Prostate gland (tissue), 2 donors: ENCODE measurements around the gene TIMM10B. TPM values are rescaled to one million over a fixed set of nuclear protein-coding genes. Genes with fewer than 3 reads are reported as not detected.

Experiments
- DNase-seq: peaks from one replicate; pipeline ENCODE4 v3.0.0-alpha.2; 2019; ENCODE audit warnings: low spot score
- H3K27ac ChIP-seq, 2 donors: fragments of 200-600 bp; sonication (generic); 2 replicates each; pipeline ENCODE4 v1.5.1; 2017 to 2019
- H3K27me3 ChIP-seq: fragments of 200-600 bp; sonication (generic); replicated peaks from 2 replicates; pipeline ENCODE4 v1.5.1; 2019; ENCODE audit not compliant: insufficient read depth
- H3K36me3 ChIP-seq, 2 donors: fragments of 200-600 bp; sonication (generic); 1 replicate in 1 of 2; 2 replicates in 1 of 2; pipeline versions ENCODE4 v1.5.1 to v1.8.1; 2017 to 2019
- H3K4me1 ChIP-seq: fragments of 200-600 bp; sonication (generic); replicated peaks from 2 replicates; pipeline ENCODE4 v1.5.1; 2019
- H3K4me3 ChIP-seq, 2 donors: fragments of 200-600 bp; sonication (generic); 2 replicates each; pipeline ENCODE4 v1.5.1; 2017 to 2019
- H3K9me3 ChIP-seq: fragments of 200-600 bp; sonication (generic); 2 replicates; pipeline ENCODE4 v1.5.1; 2017
- POLR2A ChIP-seq: fragments of 450-650 bp; IDR thresholded peaks from one replicate; pipeline ENCODE4 v1.6.1; 2016; ENCODE audit warnings: antibody characterized with exemption, mild to moderate bottlenecking
- POLR2AphosphoS5 ChIP-seq: sonication (generic); formaldehyde crosslinking; IDR thresholded peaks from one replicate; pipeline ENCODE4 v1.6.1; 2017; ENCODE audit warnings: antibody characterized with exemption
- WGBS: methylation state at CpG from one replicate; pipeline ENCODE4 v1.1.5; 2018; 5-methylcytosine and 5-hydroxymethylcytosine counted together
- intact Hi-C: fragments of 100-400 bp; cut with DNase I; formaldehyde crosslinking; loops from one replicate; pipeline ENCODE4 v1.14.2; 2022
- total RNA-seq, 2 donors: library from RNA; depleted of rRNA; stranded (reverse); fragments of >200 nt; gene quantifications; one replicate each; pipeline ENCODE4 v1.1.0, GENCODE V29; 2016
- TF ChIP-seq, protein P1 (sequence below), 4 experiments: fragments of 200-600 bp in 2 of 4; fragments of 450-650 bp in 2 of 4; sonication (generic) in 2 of 4; IDR thresholded peaks; 1 replicate in 3 of 4; 2 replicates in 1 of 4; pipeline ENCODE4 v1.5.1; 2016 to 2019; ENCODE audit warnings: antibody characterized with exemption in 4 of 4, mild to moderate bottlenecking in 2 of 4, moderate library complexity in 2 of 4

TIMM10B gene
- total RNA-seq, 2 donors from 2014 or later, result 29.4 to 35.6 TPM

DNA sequence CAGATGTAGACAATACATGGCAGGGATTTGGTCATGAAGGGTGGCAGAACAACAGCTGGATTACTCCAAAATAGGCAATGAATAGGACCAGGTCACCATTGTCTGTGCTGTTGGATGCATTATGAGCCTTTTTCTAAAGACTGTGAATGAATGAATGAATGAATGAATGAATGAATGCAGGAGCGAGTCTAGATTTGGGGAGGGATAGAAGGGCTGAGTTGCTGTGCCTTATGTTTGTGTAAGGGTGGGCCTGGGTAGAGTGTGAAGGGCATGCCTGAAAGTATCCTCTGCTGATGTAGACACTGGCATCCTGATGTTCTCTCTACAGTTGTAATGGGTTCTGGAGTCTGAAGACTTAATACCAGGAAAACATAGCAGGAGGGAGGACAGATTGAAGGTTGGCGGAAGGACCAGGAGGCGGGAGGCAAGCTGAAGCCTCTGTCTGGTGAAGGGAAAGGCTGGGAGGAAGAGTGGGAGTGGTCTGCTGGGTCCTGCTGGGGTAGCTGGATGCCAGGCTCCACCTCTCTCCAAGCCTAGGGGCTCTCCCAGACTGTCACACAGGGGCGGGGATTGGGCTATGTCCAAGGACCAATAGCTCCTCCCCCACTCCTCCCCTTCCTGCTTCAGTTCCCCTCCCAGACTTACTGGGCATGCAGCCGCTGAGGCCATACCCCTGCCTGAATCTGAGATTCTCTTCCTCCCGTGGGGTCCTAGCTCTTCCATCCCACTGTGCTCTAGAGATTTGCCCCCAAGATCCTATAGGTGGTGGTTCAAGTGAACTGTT, 12.4 kb upstream of the TIMM10B start:
- Histone ChIP-seq H3K4me1 (peaks cover 7% of the 10 kb centered on the region), H3K4me3 (no peak overlapping the region), H3K36me3 (no peaks in the 10 kb centered on the region), H3K27ac (no peak overlapping the region), H3K27me3 (no peaks in the 10 kb centered on the region), H3K9me3 (no peaks in the 10 kb centered on the region)
- TF ChIP-seq POLR2A (peak; percentile 23), POLR2AphosphoS5 (peak; percentile 32)
- TF ChIP-seq, protein P1, sequence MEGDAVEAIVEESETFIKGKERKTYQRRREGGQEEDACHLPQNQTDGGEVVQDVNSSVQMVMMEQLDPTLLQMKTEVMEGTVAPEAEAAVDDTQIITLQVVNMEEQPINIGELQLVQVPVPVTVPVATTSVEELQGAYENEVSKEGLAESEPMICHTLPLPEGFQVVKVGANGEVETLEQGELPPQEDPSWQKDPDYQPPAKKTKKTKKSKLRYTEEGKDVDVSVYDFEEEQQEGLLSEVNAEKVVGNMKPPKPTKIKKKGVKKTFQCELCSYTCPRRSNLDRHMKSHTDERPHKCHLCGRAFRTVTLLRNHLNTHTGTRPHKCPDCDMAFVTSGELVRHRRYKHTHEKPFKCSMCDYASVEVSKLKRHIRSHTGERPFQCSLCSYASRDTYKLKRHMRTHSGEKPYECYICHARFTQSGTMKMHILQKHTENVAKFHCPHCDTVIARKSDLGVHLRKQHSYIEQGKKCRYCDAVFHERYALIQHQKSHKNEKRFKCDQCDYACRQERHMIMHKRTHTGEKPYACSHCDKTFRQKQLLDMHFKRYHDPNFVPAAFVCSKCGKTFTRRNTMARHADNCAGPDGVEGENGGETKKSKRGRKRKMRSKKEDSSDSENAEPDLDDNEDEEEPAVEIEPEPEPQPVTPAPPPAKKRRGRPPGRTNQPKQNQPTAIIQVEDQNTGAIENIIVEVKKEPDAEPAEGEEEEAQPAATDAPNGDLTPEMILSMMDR (IDR thresholded peaks at IDR 0.05), result no peak
- 33% methylated on average over 6 of the region's 6 CpGs for WGBS
- intact Hi-C loops, result no loop called here
- DNase-seq, result peak; percentile 42

DNA sequence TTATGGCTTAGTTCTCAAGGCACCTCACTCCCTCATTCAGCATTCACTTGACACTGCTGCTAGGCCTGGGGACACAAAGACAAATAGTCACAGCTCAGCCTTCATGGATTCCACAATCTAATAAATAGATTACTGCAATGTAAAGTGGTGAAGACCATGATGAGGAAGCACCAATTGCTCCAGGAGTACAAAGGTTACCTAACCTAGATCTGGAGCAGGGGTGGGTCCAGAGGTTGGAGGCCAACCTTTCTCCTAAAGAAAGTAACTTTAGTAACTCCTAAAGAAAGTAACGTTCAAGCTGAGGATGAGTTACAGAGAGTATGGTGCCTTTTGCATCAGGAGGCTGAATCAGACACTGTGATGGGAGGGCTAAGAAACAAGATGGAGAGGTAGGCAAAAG, 11.7 kb upstream of the TIMM10B start:
- no peak for DNase-seq
- 97% methylated on average over 1 of the region's 1 CpG for WGBS
- Histone ChIP-seq H3K4me1 (peaks cover 7% of the 10 kb centered on the region), H3K27me3 (no peaks in the 10 kb centered on the region), H3K9me3 (no peaks in the 10 kb centered on the region), H3K36me3 (no peaks in the 10 kb centered on the region), H3K4me3 (no peak overlapping the region), H3K27ac (no peak overlapping the region)
- no peak for TF ChIP-seq POLR2A
- TF ChIP-seq POLR2AphosphoS5, result no peak
- TF ChIP-seq, protein P1 (IDR thresholded peaks at IDR 0.05), result no peak
- intact Hi-C loops, result no loop called here

DNA sequence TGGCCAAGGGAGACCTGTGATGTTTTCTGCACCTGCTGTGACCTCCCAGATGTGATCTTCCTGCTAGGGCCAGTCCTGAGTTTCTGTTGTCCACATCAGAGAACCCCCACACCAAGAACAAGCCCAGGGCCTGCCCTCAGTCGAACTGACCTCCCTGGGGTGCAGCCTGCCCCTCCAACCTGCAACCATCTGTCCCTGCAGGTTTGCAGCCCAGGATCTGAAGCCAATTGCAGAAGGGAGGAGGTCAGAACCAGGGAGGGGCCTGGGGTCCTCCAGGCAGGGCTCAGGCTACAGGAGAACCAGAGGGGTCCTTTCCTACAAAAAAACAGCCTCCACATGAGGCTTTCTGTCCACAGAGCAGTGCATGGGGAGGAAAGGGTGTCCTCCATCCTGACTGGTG, 8.4 kb upstream of the TIMM10B start:
- 0% methylated on average over 1 of the region's 1 CpG for WGBS
- H3K36me3 ChIP-seq, result peaks cover 0 to 5% of the 10 kb centered on the region in 2 donors
- no peak for TF ChIP-seq POLR2A
- TF ChIP-seq, protein P1 (IDR thresholded peaks at IDR 0.05), result no peak
- TF ChIP-seq POLR2AphosphoS5, result no peak
- H3K27ac ChIP-seq, result peak overlapping the region; percentile 85 to 98
- peaks cover 7% of the 10 kb centered on the region for H3K4me1 ChIP-seq
- H3K9me3 ChIP-seq, result no peaks in the 10 kb centered on the region
- DNase-seq, result no peak
- H3K27me3 ChIP-seq, result no peaks in the 10 kb centered on the region
- peak overlapping the region; percentile 67 to 70 for H3K4me3 ChIP-seq
- intact Hi-C loops, result no loop called here

DNA sequence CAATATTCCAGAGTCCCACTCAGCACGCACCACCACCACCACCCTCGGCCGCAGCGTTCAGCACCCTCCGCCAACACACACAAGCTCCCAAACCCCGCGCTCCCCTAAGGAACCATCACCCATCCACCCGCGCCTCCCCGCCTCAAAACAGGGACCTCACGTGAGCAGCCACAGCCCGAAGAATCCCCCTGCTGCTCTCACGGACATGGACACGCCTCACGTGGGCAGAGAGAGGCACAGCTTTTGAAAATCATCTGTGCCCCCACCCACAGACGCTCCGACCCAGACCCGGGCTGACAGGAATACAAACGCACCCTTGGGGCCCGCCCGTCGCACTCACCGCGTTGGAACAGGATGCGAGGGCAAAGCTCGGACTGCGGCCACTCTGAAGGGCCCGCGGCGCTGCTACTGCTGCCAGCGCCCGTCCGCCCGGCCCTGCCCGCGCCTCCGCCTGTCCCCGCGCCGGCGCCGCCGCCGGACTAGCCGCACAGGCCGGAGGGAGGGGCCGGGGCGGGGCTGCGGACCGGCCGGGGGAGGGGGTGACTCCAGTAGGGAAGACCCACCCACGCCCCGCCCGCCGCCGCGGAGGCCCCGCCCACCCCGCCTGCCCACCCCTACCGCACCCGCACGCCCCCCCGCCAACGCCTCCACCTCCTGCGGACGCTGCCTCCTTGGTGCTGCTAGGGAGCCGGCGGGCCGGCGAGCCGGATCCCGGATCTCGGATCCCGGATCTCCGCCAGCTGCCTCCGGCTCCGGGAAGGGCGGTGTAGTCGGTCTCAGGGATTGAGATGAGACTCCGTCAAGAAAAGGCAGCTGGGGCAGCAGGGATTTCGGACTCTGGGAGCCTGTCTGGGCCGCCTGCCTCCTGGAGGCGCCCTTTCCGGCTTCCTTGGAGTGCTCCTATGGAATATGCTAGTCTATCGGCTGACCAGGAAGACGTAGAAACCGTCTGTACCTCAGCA, 7.6 kb upstream of the TIMM10B start, which contains the start of gene TRIM3:
TSS of gene TRIM3 (minus strand) at position 491 of the 962 bp plus-strand sequence. CDS start 8,246 bp downstream, outside the sequence.
- Histone ChIP-seq H3K27ac (peak within 1 kb of the TSS; percentile 98 to 99), H3K27me3 (no peaks in the 10 kb centered on the region), H3K4me3 (peak within 1 kb of the TSS; percentile 67 to 70), H3K4me1 (peaks cover 7% of the 10 kb centered on the region), H3K9me3 (no peaks in the 10 kb centered on the region), H3K36me3 (peaks cover 0 to 5% of the 10 kb centered on the region in 2 donors)
- intact Hi-C loops, result no loop called here
- TF ChIP-seq POLR2AphosphoS5 (peak; percentile 74), POLR2A (peak; percentile 81)
- TF ChIP-seq, protein P1 (IDR thresholded peaks at IDR 0.05), result peak in 2 of 4 experiments; percentile 22 to 30
- under 1% methylated on average over 82 of the region's 87 CpGs for WGBS
- peak; percentile 96 for DNase-seq
